ENCODE measurements around the gene ATXN2.

The ATXN2 gene

DNA sequence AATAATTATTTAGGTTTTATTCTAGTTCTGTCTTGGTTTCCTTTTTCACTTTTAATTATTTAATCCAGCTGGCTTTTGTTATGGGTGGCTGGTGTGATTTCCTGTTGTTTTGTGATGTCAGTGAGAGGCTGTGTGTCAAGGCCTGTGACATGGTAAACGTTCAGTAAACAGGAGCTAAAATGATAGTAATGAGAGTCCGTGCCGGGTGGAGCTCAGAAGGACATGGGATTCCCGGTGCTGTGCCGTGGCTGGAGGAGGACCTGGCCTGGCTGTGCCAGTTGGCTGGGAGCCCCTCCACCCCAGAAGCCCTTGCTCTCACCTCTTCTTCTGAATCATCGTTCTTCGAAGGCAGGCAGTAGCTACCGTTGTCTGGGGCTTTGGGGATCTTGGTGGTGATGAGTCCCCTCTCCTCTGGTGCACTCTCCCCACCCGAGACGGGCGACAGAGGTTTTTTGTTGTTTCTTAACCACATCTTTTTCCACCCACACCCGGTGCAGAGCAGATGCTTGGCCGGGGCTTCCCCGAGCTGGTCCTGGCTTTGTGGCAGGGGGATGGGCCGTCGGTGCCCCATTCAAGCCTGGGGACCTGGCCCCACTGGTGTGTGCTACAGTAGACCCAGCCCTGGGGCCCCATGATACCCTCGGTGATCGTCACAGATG, 164.3 kb downstream of the ATXN2 start:
- Histone ChIP-seq H3K4me1 (ENCODE audit: control insufficient read depth in 5 of 5, insufficient read depth in 5 of 5, low read length in 5 of 5) (peaks cover 17 to 96% (median 83%) of the 10 kb centered on the region in 5 donors), H3K4me3 (ENCODE audit: low read depth in 1 of 5, low read length in 5 of 5) (peak overlapping the region in 4 of 5 donors; percentile 1 to 46 (median 34)), H3K9me3 (ENCODE audit: control insufficient read depth in 5 of 5, low read length in 5 of 5) (no peaks in the 10 kb centered on the region), H3K36me3 (ENCODE audit: control insufficient read depth in 5 of 5, insufficient read depth in 5 of 5, low read length in 5 of 5) (peaks cover 0 to 5% (median 0%) of the 10 kb centered on the region in 5 donors), H3K9ac (ENCODE audit: low read length in 5 of 5) (peak overlapping the region in 4 of 5 donors; percentile 8 to 73 (median 52)), H3K27me3 (ENCODE audit: control insufficient read depth in 5 of 5, insufficient read depth in 4 of 5, low read length in 5 of 5) (no peaks in the 10 kb centered on the region), H3K27ac (ENCODE audit: low read depth, low read length) (peak overlapping the region; percentile 73)

DNA sequence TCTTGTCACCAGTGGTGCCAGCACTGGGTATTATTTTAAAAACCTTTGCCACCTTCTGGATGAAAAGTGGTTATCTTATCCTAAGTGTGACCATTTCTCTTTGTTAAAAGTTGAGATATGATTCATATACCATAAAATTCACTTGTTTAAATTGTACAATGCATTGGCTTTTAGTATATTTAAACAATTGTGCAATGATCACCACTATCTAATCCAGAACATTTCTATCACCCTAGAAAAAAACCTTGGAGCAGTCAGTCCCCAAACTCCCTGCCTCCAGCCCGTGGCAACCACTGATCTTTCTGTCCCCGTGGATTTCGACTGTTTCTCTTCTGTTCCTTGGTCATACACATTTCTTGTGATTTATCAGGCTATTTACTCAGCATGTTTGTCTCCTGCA, 165.1 kb downstream of the ATXN2 start:
- peaks cover 17 to 99% (median 82%) of the 10 kb centered on the region in 5 donors for H3K4me1 ChIP-seq (ENCODE audit: control insufficient read depth in 5 of 5, insufficient read depth in 5 of 5, low read length in 5 of 5)
- H3K9ac ChIP-seq (ENCODE audit: low read length in 5 of 5), result peak overlapping the region in 4 of 5 donors; percentile 8 to 53 (median 35)
- H3K36me3 ChIP-seq (ENCODE audit: control insufficient read depth in 5 of 5, insufficient read depth in 5 of 5, low read length in 5 of 5), result peaks cover 0 to 5% (median 0%) of the 10 kb centered on the region in 5 donors
- peak overlapping the region in 3 of 5 donors; percentile 33 to 46 (median 34) for H3K4me3 ChIP-seq (ENCODE audit: low read depth in 1 of 5, low read length in 5 of 5)
- no peaks in the 10 kb centered on the region for H3K27me3 ChIP-seq (ENCODE audit: control insufficient read depth in 5 of 5, insufficient read depth in 4 of 5, low read length in 5 of 5)
- H3K27ac ChIP-seq (ENCODE audit: low read depth, low read length), result peak overlapping the region; percentile 73
- H3K9me3 ChIP-seq (ENCODE audit: control insufficient read depth in 5 of 5, low read length in 5 of 5), result no peaks in the 10 kb centered on the region

DNA sequence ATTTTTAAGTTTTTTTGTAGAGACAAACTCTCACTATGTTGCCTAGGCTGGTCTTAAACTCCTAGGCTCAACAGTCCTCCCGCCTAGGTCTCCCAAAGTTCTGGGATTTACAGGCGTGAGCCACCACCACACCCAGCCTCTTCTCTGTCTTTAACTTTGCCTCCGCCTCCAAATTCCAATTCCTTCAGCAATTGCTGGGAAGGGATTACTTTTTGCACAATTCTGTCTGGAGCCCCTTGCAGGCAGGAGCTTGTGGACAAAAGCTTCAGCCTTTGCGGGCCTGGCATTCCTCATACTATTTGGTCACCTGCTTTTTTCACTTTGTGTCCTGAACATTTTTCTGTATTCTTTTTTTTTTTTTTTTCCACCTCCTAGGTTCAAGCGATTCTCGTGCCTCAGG, 167.3 kb downstream of the ATXN2 start:
- H3K4me3 ChIP-seq (ENCODE audit: low read depth in 1 of 5, low read length in 5 of 5), result no peak overlapping the region
- H3K9ac ChIP-seq (ENCODE audit: low read length in 5 of 5), result no peak overlapping the region
- H3K9me3 ChIP-seq (ENCODE audit: control insufficient read depth in 5 of 5, low read length in 5 of 5), result no peaks in the 10 kb centered on the region
- peaks cover 9 to 96% (median 80%) of the 10 kb centered on the region in 5 donors for H3K4me1 ChIP-seq (ENCODE audit: control insufficient read depth in 5 of 5, insufficient read depth in 5 of 5, low read length in 5 of 5)
- peak overlapping the region; percentile 86 for H3K27ac ChIP-seq (ENCODE audit: low read depth, low read length)
- peaks cover 0 to 5% (median 0%) of the 10 kb centered on the region in 5 donors for H3K36me3 ChIP-seq (ENCODE audit: control insufficient read depth in 5 of 5, insufficient read depth in 5 of 5, low read length in 5 of 5)
- no peaks in the 10 kb centered on the region for H3K27me3 ChIP-seq (ENCODE audit: control insufficient read depth in 5 of 5, insufficient read depth in 4 of 5, low read length in 5 of 5)

DNA sequence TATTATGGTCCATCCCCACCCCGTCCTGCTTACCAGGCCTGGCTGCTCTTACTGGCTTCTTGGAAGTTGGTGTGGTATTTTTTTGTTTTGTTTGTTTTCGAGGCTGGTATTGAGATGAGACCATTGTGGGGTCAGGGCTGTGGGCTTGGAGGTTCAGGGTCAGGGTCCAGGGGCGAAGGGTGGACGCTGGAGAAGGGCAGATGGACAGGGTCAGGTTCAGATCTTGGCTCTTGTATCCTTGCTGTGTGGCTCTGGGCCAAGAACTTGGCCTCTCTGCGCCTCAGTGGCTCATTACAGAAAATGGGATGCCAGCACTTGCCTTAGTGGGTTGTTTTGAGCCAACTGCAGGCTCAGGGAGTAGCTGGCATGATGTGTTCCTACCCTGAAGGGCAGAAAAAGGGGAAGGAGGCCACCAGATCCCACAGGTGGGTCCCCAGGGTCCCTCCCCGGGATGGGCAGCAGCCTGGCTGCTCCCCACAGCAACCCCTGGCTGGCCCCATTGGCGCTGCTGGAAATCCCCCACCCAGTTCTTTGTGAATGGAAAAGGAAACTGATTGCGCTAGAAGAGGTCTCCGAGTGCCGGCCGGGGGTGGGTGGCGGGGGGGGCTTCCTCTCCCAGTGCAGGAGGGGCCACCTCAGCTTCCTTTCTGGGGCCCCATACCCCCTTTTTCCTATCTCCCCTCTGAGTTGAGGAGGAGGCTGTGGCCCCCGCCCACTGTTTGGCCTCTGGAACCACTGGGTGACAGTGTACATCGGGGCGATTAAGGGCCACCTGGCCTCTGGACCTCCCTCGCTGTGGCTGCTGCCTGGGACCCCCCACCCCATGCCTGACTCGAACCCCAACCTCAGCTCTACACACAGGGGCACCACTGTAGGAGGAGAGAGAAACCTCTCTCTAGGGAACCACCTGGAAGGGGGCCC, 168.4 kb downstream of the ATXN2 start:
- peak overlapping the region in 4 of 5 donors; percentile 8 to 66 (median 30) for H3K9ac ChIP-seq (ENCODE audit: low read length in 5 of 5)
- H3K4me3 ChIP-seq (ENCODE audit: low read depth in 1 of 5, low read length in 5 of 5), result peak overlapping the region in 3 of 5 donors; percentile 11 to 53 (median 24)
- no peaks in the 10 kb centered on the region for H3K9me3 ChIP-seq (ENCODE audit: control insufficient read depth in 5 of 5, low read length in 5 of 5)
- peaks cover 7 to 96% (median 80%) of the 10 kb centered on the region in 5 donors for H3K4me1 ChIP-seq (ENCODE audit: control insufficient read depth in 5 of 5, insufficient read depth in 5 of 5, low read length in 5 of 5)
- peak overlapping the region; percentile 86 for H3K27ac ChIP-seq (ENCODE audit: low read depth, low read length)
- H3K36me3 ChIP-seq (ENCODE audit: control insufficient read depth in 5 of 5, insufficient read depth in 5 of 5, low read length in 5 of 5), result peaks cover 0 to 7% (median 0%) of the 10 kb centered on the region in 5 donors
- no peaks in the 10 kb centered on the region for H3K27me3 ChIP-seq (ENCODE audit: control insufficient read depth in 5 of 5, insufficient read depth in 4 of 5, low read length in 5 of 5)

DNA sequence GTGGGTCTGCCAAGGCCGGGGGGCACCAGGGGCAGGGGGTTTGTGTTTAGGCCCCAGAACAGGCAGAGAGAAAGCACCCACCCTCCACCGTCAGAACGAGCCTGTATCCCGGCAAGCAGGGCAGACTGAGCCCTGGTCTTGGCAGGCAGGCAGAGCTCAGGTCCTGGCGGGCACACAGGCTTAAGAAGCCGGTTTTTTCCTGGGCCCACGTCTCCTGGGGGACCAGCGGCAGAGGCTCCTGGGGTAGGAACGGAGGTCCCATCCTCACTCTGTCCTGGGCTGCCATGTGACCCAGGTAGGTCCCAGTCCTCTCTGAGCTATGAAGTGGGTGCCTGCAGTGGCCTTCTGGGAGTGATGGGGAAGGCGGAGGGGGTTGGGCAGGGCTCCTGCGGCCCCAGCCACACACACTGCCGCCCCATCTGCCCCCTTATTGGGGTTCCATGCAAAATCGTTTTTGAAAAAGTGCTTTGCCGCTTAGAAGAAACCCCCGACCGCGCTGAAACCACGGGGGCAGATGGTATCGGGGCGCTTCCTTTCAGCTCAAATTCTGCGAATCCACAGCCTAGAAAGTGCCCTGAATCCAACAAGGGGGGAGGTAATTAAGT, 169.2 kb downstream of the ATXN2 start:
- Histone ChIP-seq H3K4me1 (ENCODE audit: control insufficient read depth in 5 of 5, insufficient read depth in 5 of 5, low read length in 5 of 5) (peaks cover 11 to 96% (median 80%) of the 10 kb centered on the region in 5 donors), H3K27me3 (ENCODE audit: control insufficient read depth in 5 of 5, insufficient read depth in 4 of 5, low read length in 5 of 5) (no peaks in the 10 kb centered on the region), H3K9me3 (ENCODE audit: control insufficient read depth in 5 of 5, low read length in 5 of 5) (no peaks in the 10 kb centered on the region), H3K27ac (ENCODE audit: low read depth, low read length) (peak overlapping the region; percentile 86), H3K9ac (ENCODE audit: low read length in 5 of 5) (peak overlapping the region in 4 of 5 donors; percentile 8 to 66 (median 24)), H3K36me3 (ENCODE audit: control insufficient read depth in 5 of 5, insufficient read depth in 5 of 5, low read length in 5 of 5) (peaks cover 0 to 7% (median 2%) of the 10 kb centered on the region in 5 donors), H3K4me3 (ENCODE audit: low read depth in 1 of 5, low read length in 5 of 5) (peak overlapping the region in 3 of 5 donors; percentile 11 to 53 (median 24))

DNA sequence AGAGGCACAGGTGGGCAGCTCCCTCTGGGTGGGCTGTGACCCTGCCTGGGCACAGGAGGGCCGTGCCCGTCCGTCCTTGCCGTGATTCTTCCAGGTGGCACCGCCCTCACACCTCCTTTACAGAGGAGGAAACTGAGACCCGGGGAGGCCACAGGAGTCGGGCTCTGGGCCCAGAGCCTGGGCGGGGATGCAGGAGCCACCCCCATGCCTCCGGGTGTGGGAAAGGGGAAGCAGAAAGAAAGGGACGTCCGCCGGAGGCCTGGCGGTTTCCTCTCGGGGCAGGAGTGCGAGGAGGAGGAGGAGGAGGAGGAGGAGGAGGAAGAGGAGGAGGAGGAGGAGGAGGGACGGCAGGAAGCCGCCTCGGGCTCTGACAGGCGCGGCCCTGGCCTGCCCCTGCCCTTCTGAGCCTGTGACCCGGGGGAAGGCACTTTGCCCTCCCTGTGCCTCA, 170.4 kb downstream of the ATXN2 start:
- peak overlapping the region in 1 of 5 donors; percentile 28 for H3K4me3 ChIP-seq (ENCODE audit: low read depth in 1 of 5, low read length in 5 of 5)

DNA sequence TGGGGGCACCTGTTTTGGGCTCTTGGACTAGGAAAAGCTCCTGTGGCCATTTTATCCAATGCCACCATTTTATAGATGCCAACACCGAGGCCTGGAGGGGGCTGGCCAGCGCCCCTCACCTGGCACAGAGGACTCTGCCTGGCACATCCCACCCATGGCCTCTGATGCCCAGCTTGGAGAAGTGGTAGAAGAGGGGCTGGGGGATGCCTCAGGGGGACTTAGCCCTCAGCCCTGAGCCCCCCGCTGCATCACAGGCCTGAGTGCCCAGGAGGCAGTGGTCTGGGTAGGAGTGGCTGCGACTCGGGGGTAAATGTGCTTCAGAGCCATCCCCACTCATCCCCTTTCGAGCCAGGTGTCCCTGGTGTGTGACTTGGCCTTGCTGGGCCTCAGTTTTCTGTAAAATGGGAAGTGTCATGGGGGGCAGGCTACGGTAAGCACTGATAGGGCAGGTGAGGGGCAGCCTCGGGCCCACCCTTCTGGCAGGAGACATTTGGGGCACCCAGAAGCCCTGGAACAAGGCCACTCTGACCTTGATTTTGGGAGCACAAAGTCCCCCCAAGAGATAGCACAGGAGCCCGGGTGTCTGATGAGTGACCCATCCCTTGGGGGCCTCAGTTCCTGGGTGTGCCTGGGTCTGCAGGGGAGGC, 170.9 kb downstream of the ATXN2 start:
- Histone ChIP-seq H3K27ac (ENCODE audit: low read depth, low read length) (peak overlapping the region; percentile 61), H3K4me1 (ENCODE audit: control insufficient read depth in 5 of 5, insufficient read depth in 5 of 5, low read length in 5 of 5) (peaks cover 9 to 89% (median 74%) of the 10 kb centered on the region in 5 donors), H3K9ac (ENCODE audit: low read length in 5 of 5) (peak overlapping the region in 3 of 5 donors; percentile 35 to 65 (median 41)), H3K4me3 (ENCODE audit: low read depth in 1 of 5, low read length in 5 of 5) (peak overlapping the region in 1 of 5 donors; percentile 28), H3K27me3 (ENCODE audit: control insufficient read depth in 5 of 5, insufficient read depth in 4 of 5, low read length in 5 of 5) (no peaks in the 10 kb centered on the region), H3K9me3 (ENCODE audit: control insufficient read depth in 5 of 5, low read length in 5 of 5) (no peaks in the 10 kb centered on the region), H3K36me3 (ENCODE audit: control insufficient read depth in 5 of 5, insufficient read depth in 5 of 5, low read length in 5 of 5) (peaks cover 0 to 10% (median 4%) of the 10 kb centered on the region in 5 donors)

More for the DNA sequence above, 170.4 kb downstream of the ATXN2 start:
- H3K9me3 ChIP-seq (ENCODE audit: control insufficient read depth in 5 of 5, low read length in 5 of 5), result no peaks in the 10 kb centered on the region
- H3K27me3 ChIP-seq (ENCODE audit: control insufficient read depth in 5 of 5, insufficient read depth in 4 of 5, low read length in 5 of 5), result no peaks in the 10 kb centered on the region
- H3K4me1 ChIP-seq (ENCODE audit: control insufficient read depth in 5 of 5, insufficient read depth in 5 of 5, low read length in 5 of 5), result peaks cover 9 to 95% (median 78%) of the 10 kb centered on the region in 5 donors
- H3K36me3 ChIP-seq (ENCODE audit: control insufficient read depth in 5 of 5, insufficient read depth in 5 of 5, low read length in 5 of 5), result peaks cover 0 to 10% (median 4%) of the 10 kb centered on the region in 5 donors
- H3K9ac ChIP-seq (ENCODE audit: low read length in 5 of 5), result peak overlapping the region in 3 of 5 donors; percentile 17 to 65 (median 35)
- H3K27ac ChIP-seq (ENCODE audit: low read depth, low read length), result peak overlapping the region; percentile 61

DNA sequence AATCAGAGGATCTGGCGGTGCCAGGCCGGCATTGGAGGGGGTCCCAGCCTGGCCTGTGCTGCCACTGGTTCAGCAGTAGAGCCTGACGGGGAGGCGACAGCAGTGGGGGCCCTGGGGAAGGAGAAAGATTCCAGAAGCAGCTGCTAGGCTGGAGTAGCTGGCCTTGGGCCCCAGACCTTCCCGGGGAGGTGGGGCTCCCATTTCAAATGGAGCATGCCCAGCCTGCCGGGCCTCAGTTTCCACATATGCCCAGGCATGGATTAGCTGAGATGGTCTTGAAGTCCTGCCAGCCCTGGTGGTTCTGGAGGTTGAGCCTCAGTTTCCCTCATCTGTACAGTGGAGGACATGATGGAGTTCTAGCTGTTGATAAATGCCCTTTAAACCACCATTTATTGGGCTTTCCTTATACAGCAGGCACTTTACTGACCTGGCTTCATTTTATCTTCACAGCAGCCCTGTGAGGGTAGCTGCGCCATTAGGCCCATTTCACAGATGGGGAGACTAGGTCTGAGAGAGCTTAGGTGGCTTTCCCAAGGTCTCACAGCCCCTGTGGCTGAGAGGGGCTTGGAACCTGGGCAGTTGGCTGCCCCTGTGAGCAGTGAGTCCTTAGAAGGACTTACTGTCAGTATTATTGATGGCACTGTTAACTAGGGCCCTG, 171.6 kb downstream of the ATXN2 start:
- peak overlapping the region; percentile 61 for H3K27ac ChIP-seq (ENCODE audit: low read depth, low read length)
- peak overlapping the region in 2 of 5 donors; percentile 37 to 41 for H3K9ac ChIP-seq (ENCODE audit: low read length in 5 of 5)
- H3K4me1 ChIP-seq (ENCODE audit: control insufficient read depth in 5 of 5, insufficient read depth in 5 of 5, low read length in 5 of 5), result peaks cover 9 to 82% (median 71%) of the 10 kb centered on the region in 5 donors
- no peaks in the 10 kb centered on the region for H3K27me3 ChIP-seq (ENCODE audit: control insufficient read depth in 5 of 5, insufficient read depth in 4 of 5, low read length in 5 of 5)
- H3K9me3 ChIP-seq (ENCODE audit: control insufficient read depth in 5 of 5, low read length in 5 of 5), result no peaks in the 10 kb centered on the region
- H3K4me3 ChIP-seq (ENCODE audit: low read depth in 1 of 5, low read length in 5 of 5), result no peak overlapping the region
- peaks cover 0 to 10% (median 1%) of the 10 kb centered on the region in 5 donors for H3K36me3 ChIP-seq (ENCODE audit: control insufficient read depth in 5 of 5, insufficient read depth in 5 of 5, low read length in 5 of 5)

All from subcutaneous abdominal adipose tissue (tissue), 5 donors.